ENCODE measurements around the gene SMIM43.

- TF ChIP-seq, protein P1, sequence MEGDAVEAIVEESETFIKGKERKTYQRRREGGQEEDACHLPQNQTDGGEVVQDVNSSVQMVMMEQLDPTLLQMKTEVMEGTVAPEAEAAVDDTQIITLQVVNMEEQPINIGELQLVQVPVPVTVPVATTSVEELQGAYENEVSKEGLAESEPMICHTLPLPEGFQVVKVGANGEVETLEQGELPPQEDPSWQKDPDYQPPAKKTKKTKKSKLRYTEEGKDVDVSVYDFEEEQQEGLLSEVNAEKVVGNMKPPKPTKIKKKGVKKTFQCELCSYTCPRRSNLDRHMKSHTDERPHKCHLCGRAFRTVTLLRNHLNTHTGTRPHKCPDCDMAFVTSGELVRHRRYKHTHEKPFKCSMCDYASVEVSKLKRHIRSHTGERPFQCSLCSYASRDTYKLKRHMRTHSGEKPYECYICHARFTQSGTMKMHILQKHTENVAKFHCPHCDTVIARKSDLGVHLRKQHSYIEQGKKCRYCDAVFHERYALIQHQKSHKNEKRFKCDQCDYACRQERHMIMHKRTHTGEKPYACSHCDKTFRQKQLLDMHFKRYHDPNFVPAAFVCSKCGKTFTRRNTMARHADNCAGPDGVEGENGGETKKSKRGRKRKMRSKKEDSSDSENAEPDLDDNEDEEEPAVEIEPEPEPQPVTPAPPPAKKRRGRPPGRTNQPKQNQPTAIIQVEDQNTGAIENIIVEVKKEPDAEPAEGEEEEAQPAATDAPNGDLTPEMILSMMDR (IDR thresholded peaks at IDR 0.05) = no peak
- no peak for TF ChIP-seq FOXJ3 (CRISPR knock-in tag; IDR thresholded peaks at IDR 0.05; ENCODE audit: borderline replicate concordance)
- TF ChIP-seq MAX (CRISPR knock-in tag; IDR thresholded peaks at IDR 0.05) = no peak
- no peak for TF ChIP-seq CBFB (CRISPR knock-in tag; IDR thresholded peaks at IDR 0.05; ENCODE audit: low read depth)
- TF ChIP-seq TEAD1 (CRISPR knock-in tag; IDR thresholded peaks at IDR 0.05) = no peak
- no peak for TF ChIP-seq SMAD3 (CRISPR knock-in tag; IDR thresholded peaks at IDR 0.05; ENCODE audit: borderline replicate concordance)
- TF ChIP-seq, protein P2, sequence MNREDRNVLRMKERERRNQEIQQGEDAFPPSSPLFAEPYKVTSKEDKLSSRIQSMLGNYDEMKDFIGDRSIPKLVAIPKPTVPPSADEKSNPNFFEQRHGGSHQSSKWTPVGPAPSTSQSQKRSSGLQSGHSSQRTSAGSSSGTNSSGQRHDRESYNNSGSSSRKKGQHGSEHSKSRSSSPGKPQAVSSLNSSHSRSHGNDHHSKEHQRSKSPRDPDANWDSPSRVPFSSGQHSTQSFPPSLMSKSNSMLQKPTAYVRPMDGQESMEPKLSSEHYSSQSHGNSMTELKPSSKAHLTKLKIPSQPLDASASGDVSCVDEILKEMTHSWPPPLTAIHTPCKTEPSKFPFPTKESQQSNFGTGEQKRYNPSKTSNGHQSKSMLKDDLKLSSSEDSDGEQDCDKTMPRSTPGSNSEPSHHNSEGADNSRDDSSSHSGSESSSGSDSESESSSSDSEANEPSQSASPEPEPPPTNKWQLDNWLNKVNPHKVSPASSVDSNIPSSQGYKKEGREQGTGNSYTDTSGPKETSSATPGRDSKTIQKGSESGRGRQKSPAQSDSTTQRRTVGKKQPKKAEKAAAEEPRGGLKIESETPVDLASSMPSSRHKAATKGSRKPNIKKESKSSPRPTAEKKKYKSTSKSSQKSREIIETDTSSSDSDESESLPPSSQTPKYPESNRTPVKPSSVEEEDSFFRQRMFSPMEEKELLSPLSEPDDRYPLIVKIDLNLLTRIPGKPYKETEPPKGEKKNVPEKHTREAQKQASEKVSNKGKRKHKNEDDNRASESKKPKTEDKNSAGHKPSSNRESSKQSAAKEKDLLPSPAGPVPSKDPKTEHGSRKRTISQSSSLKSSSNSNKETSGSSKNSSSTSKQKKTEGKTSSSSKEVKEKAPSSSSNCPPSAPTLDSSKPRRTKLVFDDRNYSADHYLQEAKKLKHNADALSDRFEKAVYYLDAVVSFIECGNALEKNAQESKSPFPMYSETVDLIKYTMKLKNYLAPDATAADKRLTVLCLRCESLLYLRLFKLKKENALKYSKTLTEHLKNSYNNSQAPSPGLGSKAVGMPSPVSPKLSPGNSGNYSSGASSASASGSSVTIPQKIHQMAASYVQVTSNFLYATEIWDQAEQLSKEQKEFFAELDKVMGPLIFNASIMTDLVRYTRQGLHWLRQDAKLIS (CRISPR knock-in tag; IDR thresholded peaks at IDR 0.05; ENCODE audit: borderline replicate concordance) = no peak
- no peak for TF ChIP-seq NR2C2 (CRISPR knock-in tag; IDR thresholded peaks at IDR 0.05)
- TF ChIP-seq SP1 (CRISPR knock-in tag; conservative IDR thresholded peaks at IDR 0.05) = no peak
- no peak for TF ChIP-seq GTF2I (CRISPR knock-in tag; conservative IDR thresholded peaks at IDR 0.05)
- TF ChIP-seq, protein P3, sequence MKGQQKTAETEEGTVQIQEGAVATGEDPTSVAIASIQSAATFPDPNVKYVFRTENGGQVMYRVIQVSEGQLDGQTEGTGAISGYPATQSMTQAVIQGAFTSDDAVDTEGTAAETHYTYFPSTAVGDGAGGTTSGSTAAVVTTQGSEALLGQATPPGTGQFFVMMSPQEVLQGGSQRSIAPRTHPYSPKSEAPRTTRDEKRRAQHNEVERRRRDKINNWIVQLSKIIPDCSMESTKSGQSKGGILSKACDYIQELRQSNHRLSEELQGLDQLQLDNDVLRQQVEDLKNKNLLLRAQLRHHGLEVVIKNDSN (CRISPR knock-in tag; IDR thresholded peaks at IDR 0.05) = no peak
- no peak for TF ChIP-seq E2F4 (CRISPR knock-in tag; IDR thresholded peaks at IDR 0.05; ENCODE audit: borderline replicate concordance, low read depth)
- no peak for TF ChIP-seq ZNF396 (CRISPR knock-in tag; IDR thresholded peaks at IDR 0.05; ENCODE audit: borderline replicate concordance)
Observed at GRCh38 chr4:121769341-121769740, 4.4 kb upstream of the SMIM43 start.
